Mammary epithelial cell (primary cell): ENCODE results near the gene CRY1.

Source experiments
- CTCF ChIP-seq, 2 donors: IDR thresholded peaks in 1 of 2; conservative IDR thresholded peaks in 1 of 2; 2 replicates each; pipeline ENCODE4 v1.5.1; 2011 to 2012; ENCODE audit warnings: inconsistent platforms in 2 of 2, low read length in 2 of 2, mild to moderate bottlenecking in 2 of 2, control low read depth in 1 of 2, low read depth in 1 of 2; ENCODE audit not compliant: insufficient read depth in 1 of 2; ENCODE audit errors: extremely low read depth in 1 of 2
- EZH2 ChIP-seq: IDR thresholded peaks from 2 replicates; pipeline ENCODE4 v1.6.1; 2012; ENCODE audit warnings: low read length, inconsistent platforms, borderline replicate concordance

- TF ChIP-seq CTCF (conservative IDR thresholded peaks at IDR 0.05 in 1 of 2, IDR thresholded peaks at IDR 0.05 in 1 of 2; ENCODE audit: extremely low read depth in 1 of 2, insufficient read depth in 1 of 2, low read depth in 1 of 2, low read length in 2 of 2) (no peak), EZH2 (no peak)
Measured at GRCh38 chr12:107058190-107058589, 35.2 kb downstream of the CRY1 start.
